Endothelial cell of umbilical vein (primary cell): Measurements from ENCODE around the gene SCG3. TPM values are rescaled to one million over a fixed set of nuclear protein-coding genes. Genes with fewer than 3 reads are reported as not detected.
"Not testable (repeated sequence)": the region's sequence is repeated elsewhere in the genome, so short reads cannot be mapped to it uniquely, and the experiment has no call there.

Experiments used
- BruUV-seq: library from RNA; stranded (reverse); fragments of 400-500 nt; replicated peaks from 2 replicates; lab custom pipeline; 2021; lab: Mats Ljungman, UMichigan
- CTCF ChIA-PET: fragments of 300-600, 350-600 bp; sonication (Branson Sonifier 250); formaldehyde crosslinking; loops from one replicate; lab custom pipeline; 2021; ENCODE audit warnings: antibody characterized with exemption, inconsistent platforms; lab: Charles Lee
- POLR2A ChIA-PET: fragments of 300-600, 350-600 bp; sonication (Branson Sonifier 250); formaldehyde crosslinking; loops from one replicate; lab custom pipeline; 2021; ENCODE audit warnings: antibody characterized with exemption, inconsistent platforms; lab: Charles Lee
- DNase-seq: peaks from one replicate; pipeline ENCODE4 v3.0.0-alpha.2; 2011; ENCODE audit warnings: low read depth, low spot score
- FAIRE-seq: peaks from 2 replicates; lab custom pipeline; 2011; peaks lifted over from hg19 to GRCh38; lab: Jason Lieb, UNC
- H2AFZ ChIP-seq: 2 replicates; pipeline ENCODE4 v1.6.0; 2012; ENCODE audit warnings: low read depth, low read length, control low read depth, inconsistent platforms
- H3K27ac ChIP-seq: 2 replicates; pipeline ENCODE4 v1.5.1; 2011; ENCODE audit warnings: low read depth, mild to moderate bottlenecking, control low read depth, low read length, moderate library complexity; ENCODE audit not compliant: insufficient read depth
- H3K27me3 ChIP-seq, 2 experiments: 2 replicates each; pipeline versions ENCODE4 v1.6.0 to v1.6.1; 2011; ENCODE audit warnings: low read length in 2 of 2, mixed read lengths in 1 of 2; ENCODE audit not compliant: control insufficient read depth in 2 of 2, insufficient read depth in 2 of 2
- H3K36me3 ChIP-seq, 2 experiments: 2 replicates in 1 of 2; 3 replicates in 1 of 2; pipeline ENCODE4 v1.5.1; 2011; ENCODE audit warnings: low read length in 2 of 2, mild to moderate bottlenecking in 1 of 2, moderate library complexity in 1 of 2; ENCODE audit not compliant: control insufficient read depth in 2 of 2, insufficient read depth in 2 of 2; ENCODE audit errors: extremely low read depth in 1 of 2
- H3K4me1 ChIP-seq: 3 replicates; pipeline ENCODE4 v1.5.1; 2011; ENCODE audit warnings: mild to moderate bottlenecking, low read length; ENCODE audit not compliant: control insufficient read depth, insufficient read depth; ENCODE audit errors: extremely low read depth
- H3K4me2 ChIP-seq: 2 replicates; pipeline ENCODE4 v1.6.1; 2011; ENCODE audit warnings: low read length, control low read depth, mixed read lengths; ENCODE audit not compliant: insufficient read depth
- H3K4me3 ChIP-seq, 3 experiments: fragments of 200-600 bp in 1 of 3; sonication (generic), shearing (Covaris generic) in 1 of 3; replicated peaks in 1 of 3; 2 replicates each; pipeline ENCODE4 v1.5.1; 2011 to 2016; ENCODE audit warnings: control low read depth in 3 of 3, low read length in 3 of 3, mild to moderate bottlenecking in 2 of 3, inconsistent platforms in 1 of 3, low read depth in 1 of 3, moderate library complexity in 1 of 3; ENCODE audit not compliant: insufficient read depth in 1 of 3
- H3K79me2 ChIP-seq: 2 replicates; pipeline ENCODE4 v1.6.0; 2012; ENCODE audit warnings: low read length, inconsistent platforms; ENCODE audit not compliant: control insufficient read depth, insufficient read depth
- H3K9ac ChIP-seq: replicated peaks from 2 replicates; pipeline ENCODE3; 2011; ENCODE audit warnings: low read length, control low read depth; ENCODE audit not compliant: insufficient read depth; ENCODE audit errors: extremely low read depth
- H3K9me1 ChIP-seq: replicated peaks from 3 replicates; pipeline ENCODE4 v1.6.0; 2011; ENCODE audit warnings: mild to moderate bottlenecking, low read length; ENCODE audit not compliant: control insufficient read depth, insufficient read depth; ENCODE audit errors: extremely low read depth
- H3K9me3 ChIP-seq: replicated peaks from 2 replicates; pipeline ENCODE4 v1.5.1; 2012; ENCODE audit warnings: low read length, inconsistent platforms; ENCODE audit not compliant: control insufficient read depth, insufficient read depth
- H4K20me1 ChIP-seq: replicated peaks from 2 replicates; pipeline ENCODE3; 2011; ENCODE audit warnings: mild to moderate bottlenecking, low read length; ENCODE audit not compliant: control insufficient read depth, insufficient read depth; ENCODE audit errors: extremely low read depth
- EZH2 ChIP-seq: IDR thresholded peaks from 2 replicates; pipeline ENCODE4 v1.6.1; 2012; ENCODE audit warnings: borderline replicate concordance, low read depth, mild to moderate bottlenecking, moderate library complexity, low read length, inconsistent platforms; ENCODE audit not compliant: severe bottlenecking
- FOS ChIP-seq: IDR thresholded peaks from 2 replicates; pipeline ENCODE4 v1.6.1; 2011; ENCODE audit warnings: mild to moderate bottlenecking, low read length, moderate library complexity, borderline replicate concordance; ENCODE audit not compliant: insufficient read depth
- GATA2 ChIP-seq: IDR thresholded peaks from 2 replicates; pipeline ENCODE4 v1.7.0; 2011; ENCODE audit warnings: low read depth, mild to moderate bottlenecking, moderate library complexity, mixed read lengths, low read length; ENCODE audit not compliant: insufficient read length, insufficient read depth
- JUN ChIP-seq: IDR thresholded peaks from 2 replicates; pipeline ENCODE4 v1.6.1; 2011; ENCODE audit warnings: borderline replicate concordance, low read depth; ENCODE audit not compliant: insufficient read length, insufficient read depth
- MYC ChIP-seq: IDR thresholded peaks from one replicate; pipeline ENCODE4 v1.6.1; 2011; ENCODE audit warnings: mild to moderate bottlenecking, low read depth, low read length
- POLR2A ChIP-seq: IDR thresholded peaks from 2 replicates; pipeline ENCODE4 v1.6.1; 2012; ENCODE audit warnings: low read depth, mild to moderate bottlenecking, control low read depth, low read length
- POLR2AphosphoS5 ChIP-seq: IDR thresholded peaks from 2 replicates; pipeline ENCODE4 v1.6.1; 2012; ENCODE audit warnings: low read depth, mild to moderate bottlenecking, control low read depth, low read length, moderate library complexity; ENCODE audit not compliant: insufficient read depth
- dilution Hi-C: fragments of 300-500 bp; cut with MboI; formaldehyde crosslinking; loops from one replicate; pipeline ENCODE4 v1.15.0; 2019; ENCODE audit warnings: low sequenced_read_pairs; ENCODE audit not compliant: extremely low pct_ligation_motif_present
- intact Hi-C: fragments of 100-400 bp; cut with micrococcal nuclease; formaldehyde crosslinking; loops from one replicate; pipeline ENCODE4 v1.10.0; 2022
- polyA plus RNA-seq, 4 experiments: library from polyadenylated mRNA; depleted of rRNA in 3 of 4; stranded (reverse) in 3 of 4; unstranded in 1 of 4; fragments of >200 nt; gene quantifications; 2 replicates each; pipeline versions ENCODE4 v1.2.1 to v1.2.3, GENCODE V29; 2011 to 2012; ENCODE audit warnings: missing spikeins in 1 of 4
- total RNA-seq: library from RNA; stranded (reverse); gene quantifications from 2 replicates; pipeline ENCODE4 v1.2.3, GENCODE V29; 2021
- TF ChIP-seq, protein P1 (sequence below), 2 donors: IDR thresholded peaks; 1 replicate in 1 of 2; 2 replicates in 1 of 2; pipeline ENCODE4 v1.5.1; 2011; ENCODE audit warnings: low read length in 2 of 2, mild to moderate bottlenecking in 2 of 2, moderate library complexity in 2 of 2, control low read depth in 1 of 2, inconsistent platforms in 1 of 2, low read depth in 1 of 2; ENCODE audit not compliant: insufficient read depth in 1 of 2; ENCODE audit errors: extremely low read depth in 1 of 2
- TF ChIP-seq, protein P2 (sequence below): IDR thresholded peaks from 2 replicates; pipeline ENCODE4 v1.6.1; 2011; ENCODE audit not compliant: insufficient read depth, insufficient read length

The SCG3 gene
- total and polyA plus RNA-seq, 2 donors (not counting 3 experiments of a cell fraction or from before 2014, with no cell fraction given) = not detected

DNA sequence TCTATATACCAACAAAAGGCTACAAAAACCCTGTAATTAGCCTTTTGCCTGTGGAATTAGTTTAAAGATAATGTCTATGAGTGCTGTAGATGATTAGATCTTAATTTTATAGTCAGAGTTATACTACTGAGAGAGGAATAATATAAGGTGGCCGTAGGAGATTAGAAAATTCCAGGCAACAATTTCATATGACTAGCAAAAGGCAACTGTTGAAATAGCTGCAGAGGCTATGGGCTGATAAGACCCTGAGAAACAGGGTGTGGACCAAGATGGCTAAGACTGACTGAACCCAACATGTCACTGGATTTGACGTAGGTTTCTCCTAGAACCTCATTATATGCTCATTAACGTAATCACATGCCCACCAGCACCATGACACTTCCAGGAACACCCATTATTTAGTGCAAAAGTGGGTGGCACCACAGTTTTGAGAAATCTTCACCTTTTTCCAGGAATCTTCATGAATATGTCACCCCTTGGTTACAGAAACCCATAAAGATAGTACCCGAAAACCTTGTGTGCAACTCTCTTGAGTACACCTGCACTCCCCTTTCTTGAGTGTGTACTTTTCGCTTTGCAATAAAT is 29.1 kb upstream of the SCG3 start:
- no peaks in the 10 kb centered on the region for H3K36me3 ChIP-seq
- intact Hi-C loops = loop anchor here (5.0 to 10.0 kb wide), 2 partner anchors 255 to 423 kb away; no protein-coding TSS in a partner anchor
- no peaks in the 10 kb centered on the region for H3K9me1 ChIP-seq
- H3K27me3 ChIP-seq = peaks cover 2 to 7% of the 10 kb centered on the region in 2 experiments
- H4K20me1 ChIP-seq = no peaks in the 10 kb centered on the region
- no peak overlapping the region for H3K4me3 ChIP-seq
- ChIA-PET CTCF (interaction anchor here (1.1 to 6.3 kb wide), 2 partner anchors 116 to 125 kb away, joined by 3 to 942 read pairs; no protein-coding TSS in a partner anchor), POLR2A (no interaction called here)
- dilution Hi-C loops = no loop called here
- H3K27ac ChIP-seq = no peak overlapping the region
- H3K79me2 ChIP-seq = no peaks in the 10 kb centered on the region
- no peaks in the 10 kb centered on the region for H3K9me3 ChIP-seq
- TF ChIP-seq EZH2 = no peak
- TF ChIP-seq POLR2A = no peak
- TF ChIP-seq POLR2AphosphoS5 = no peak
- TF ChIP-seq, protein P1, sequence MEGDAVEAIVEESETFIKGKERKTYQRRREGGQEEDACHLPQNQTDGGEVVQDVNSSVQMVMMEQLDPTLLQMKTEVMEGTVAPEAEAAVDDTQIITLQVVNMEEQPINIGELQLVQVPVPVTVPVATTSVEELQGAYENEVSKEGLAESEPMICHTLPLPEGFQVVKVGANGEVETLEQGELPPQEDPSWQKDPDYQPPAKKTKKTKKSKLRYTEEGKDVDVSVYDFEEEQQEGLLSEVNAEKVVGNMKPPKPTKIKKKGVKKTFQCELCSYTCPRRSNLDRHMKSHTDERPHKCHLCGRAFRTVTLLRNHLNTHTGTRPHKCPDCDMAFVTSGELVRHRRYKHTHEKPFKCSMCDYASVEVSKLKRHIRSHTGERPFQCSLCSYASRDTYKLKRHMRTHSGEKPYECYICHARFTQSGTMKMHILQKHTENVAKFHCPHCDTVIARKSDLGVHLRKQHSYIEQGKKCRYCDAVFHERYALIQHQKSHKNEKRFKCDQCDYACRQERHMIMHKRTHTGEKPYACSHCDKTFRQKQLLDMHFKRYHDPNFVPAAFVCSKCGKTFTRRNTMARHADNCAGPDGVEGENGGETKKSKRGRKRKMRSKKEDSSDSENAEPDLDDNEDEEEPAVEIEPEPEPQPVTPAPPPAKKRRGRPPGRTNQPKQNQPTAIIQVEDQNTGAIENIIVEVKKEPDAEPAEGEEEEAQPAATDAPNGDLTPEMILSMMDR (IDR thresholded peaks at IDR 0.05; ENCODE audit: extremely low read depth in 1 of 2, insufficient read depth in 1 of 2, low read depth in 1 of 2, low read length in 2 of 2) = no peak
- TF ChIP-seq FOS = no peak
- no peak for TF ChIP-seq MYC
- TF ChIP-seq, protein P2, sequence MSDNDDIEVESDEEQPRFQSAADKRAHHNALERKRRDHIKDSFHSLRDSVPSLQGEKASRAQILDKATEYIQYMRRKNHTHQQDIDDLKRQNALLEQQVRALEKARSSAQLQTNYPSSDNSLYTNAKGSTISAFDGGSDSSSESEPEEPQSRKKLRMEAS = no peak
- no peak for TF ChIP-seq JUN
- TF ChIP-seq GATA2 = no peak
- DNase-seq (no peak), FAIRE-seq (no peak)
- H2AFZ ChIP-seq = no peak overlapping the region
- peaks cover under 1% of the 10 kb centered on the region for H3K4me1 ChIP-seq
- no TSS peak for BruUV-seq
- no peak overlapping the region for H3K4me2 ChIP-seq
- H3K9ac ChIP-seq = no peak overlapping the region

DNA sequence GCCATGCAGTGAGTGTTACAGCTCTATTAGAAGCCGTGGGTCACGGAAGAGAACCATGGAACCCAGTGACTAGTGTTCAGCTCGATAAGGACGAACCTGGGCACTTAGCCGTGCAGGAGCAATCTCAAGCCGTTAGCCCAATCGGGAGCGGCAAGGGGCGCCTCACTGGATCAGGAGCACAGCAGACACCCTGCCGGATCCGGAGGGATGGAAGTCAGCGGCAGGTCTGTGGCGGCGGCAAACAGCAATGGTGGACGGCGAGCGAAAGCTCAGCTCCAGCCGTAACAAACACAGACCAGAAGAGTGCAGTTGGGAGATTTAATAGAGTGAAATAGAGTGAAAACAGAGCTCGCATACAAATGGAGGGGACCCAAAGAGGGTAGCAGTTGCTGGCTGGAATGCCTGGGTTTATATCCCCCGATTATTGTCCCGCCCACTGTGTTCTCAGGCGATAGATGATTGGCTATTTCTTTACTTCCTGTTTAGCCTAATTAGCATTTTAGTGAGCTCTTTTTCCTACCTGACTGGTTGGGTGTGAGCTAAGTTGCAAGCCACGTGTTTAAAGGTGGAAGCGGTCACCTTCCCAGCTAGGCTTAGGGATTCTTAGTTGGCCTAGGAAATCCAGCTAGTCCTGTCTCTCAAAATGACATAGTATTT is 25.8 kb upstream of the SCG3 start:
- H3K36me3 ChIP-seq, H2AFZ ChIP-seq, BruUV-seq, H3K27me3 ChIP-seq, H3K9ac ChIP-seq, H4K20me1 ChIP-seq, FAIRE-seq, dilution Hi-C loops, H3K4me2 ChIP-seq, H3K4me1 ChIP-seq, DNase-seq, H3K79me2 ChIP-seq, H3K27ac ChIP-seq, H3K9me1 ChIP-seq, H3K9me3 ChIP-seq, H3K4me3 ChIP-seq, POLR2A ChIA-PET: not testable (repeated sequence)
- CTCF ChIA-PET = interaction anchor here (5.4 kb wide), 1 partner anchor 121 kb away, joined by 45 read pairs; no protein-coding TSS in a partner anchor
- intact Hi-C loops = loop anchor here (10.0 kb wide), 1 partner anchor 419 kb away; no protein-coding TSS in a partner anchor
